ENCODE results near the gene NPAS3. TPM values are rescaled to one million over a fixed set of nuclear protein-coding genes. Genes with fewer than 3 reads are reported as not detected.

The NPAS3 gene
- total RNA-seq, 1 experiment from 2014 or later = not detected

DNA sequence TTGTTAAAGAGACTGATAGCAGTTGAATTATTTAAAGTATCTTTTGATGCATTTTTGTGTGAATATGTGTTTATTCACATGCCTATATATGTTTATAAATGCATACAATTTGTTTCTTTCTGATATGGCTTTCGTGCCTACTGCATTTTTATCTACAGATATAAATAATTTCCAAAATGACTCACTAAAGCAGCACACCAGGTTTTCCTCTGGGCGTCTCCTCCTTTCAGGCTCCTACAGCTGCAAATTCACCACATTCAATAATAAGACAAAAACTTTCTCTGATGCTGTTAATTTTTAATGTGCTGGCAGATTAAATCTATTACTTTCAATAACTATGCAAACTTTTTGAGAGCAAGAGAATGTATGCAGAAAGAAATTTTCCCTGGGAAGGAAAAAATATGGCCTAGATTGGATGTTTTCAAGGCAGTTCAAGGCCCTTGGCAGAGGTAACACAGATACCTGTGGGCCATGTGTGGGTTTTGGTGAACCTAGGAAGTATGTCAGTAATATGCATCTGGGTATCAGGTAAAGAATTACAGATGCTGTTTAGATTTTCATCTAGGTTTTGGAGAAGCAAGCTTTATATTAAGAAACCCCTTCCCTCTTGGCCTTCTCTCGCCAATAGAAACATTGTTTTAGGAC lies 630.4 kb downstream of the NPAS3 start:
- TF ChIP-seq MAX (IDR thresholded peaks at IDR 0.05) (no peak), EGR1 (IDR thresholded peaks at IDR 0.05; ENCODE audit: low read depth) (no peak), TCF7L2 (IDR thresholded peaks at IDR 0.05; ENCODE audit: borderline replicate concordance, extremely low read depth, insufficient read depth, insufficient read length) (no peak), SRF (IDR thresholded peaks at IDR 0.05; ENCODE audit: low read depth) (no peak), RAD21 (IDR thresholded peaks at IDR 0.05; ENCODE audit: low read depth) (no peak)
- H3K4me3 ChIP-seq (replicated peaks in 1 of 2; ENCODE audit: low read depth in 1 of 2, low read length in 2 of 2) = no peak overlapping the region
- DNase-seq (ENCODE audit: low read depth, low spot score) = no peak
- H3K4me1 ChIP-seq (ENCODE audit: control insufficient read depth in 1 of 2, insufficient read depth in 2 of 2, low read length in 2 of 2) = no peaks in the 10 kb centered on the region
- H3K9me2 ChIP-seq (ENCODE audit: insufficient read depth) = no peaks in the 10 kb centered on the region
- H3K4me2 ChIP-seq (ENCODE audit: low read length) = no peak overlapping the region
- H3K9me3 ChIP-seq (ENCODE audit: control insufficient read depth in 1 of 2, insufficient read depth in 1 of 2, low read depth in 1 of 2, low read length in 2 of 2) = no peaks in the 10 kb centered on the region
- no peak for ATAC-seq
- ChIA-PET RAD21 (ENCODE audit: low non-redundant PET in 1 of 2, low total read pairs in 2 of 2, uncharacterized antibody in 2 of 2, unreplicated experiment in 2 of 2) (no interaction called here), CTCF (no interaction called here), POLR2A (no interaction called here)
- no peak overlapping the region for H2AFZ ChIP-seq (ENCODE audit: low read depth, low read length, poor library complexity, severe bottlenecking)
- H3K27ac ChIP-seq (ENCODE audit: low read depth, low read length) = no peak overlapping the region
- intact Hi-C loops (cut with micrococcal nuclease) = no loop called here
- H3K36me3 ChIP-seq (ENCODE audit: control insufficient read depth in 1 of 2, insufficient read depth in 2 of 2, low read length in 2 of 2) = no peaks in the 10 kb centered on the region
- no peaks in the 10 kb centered on the region; the same call in 1 of the 2 replicates for H3K27me3 ChIP-seq (ENCODE audit: insufficient read depth, low read length)
- no peaks in the 10 kb centered on the region for H3K79me2 ChIP-seq (ENCODE audit: insufficient read depth, low read length)
- BruUV-seq (replicated peaks) = no TSS peak
- no peaks in the 10 kb centered on the region for H4K20me1 ChIP-seq (ENCODE audit: insufficient read depth)
- no peak overlapping the region for H3K9ac ChIP-seq (ENCODE audit: low read length)

- Histone ChIP-seq H4K20me1 (ENCODE audit: insufficient read depth) (no peaks in the 10 kb centered on the region), H3K4me2 (ENCODE audit: low read length) (no peak overlapping the region), H3K4me3 (replicated peaks in 1 of 2; ENCODE audit: low read depth in 1 of 2, low read length in 2 of 2) (no peak overlapping the region), H3K27ac (ENCODE audit: low read depth, low read length) (no peak overlapping the region), H3K4me1 (ENCODE audit: control insufficient read depth in 1 of 2, insufficient read depth in 2 of 2, low read length in 2 of 2) (no peaks in the 10 kb centered on the region), H3K36me3 (ENCODE audit: control insufficient read depth in 1 of 2, insufficient read depth in 2 of 2, low read length in 2 of 2) (no peaks in the 10 kb centered on the region), H3K9me2 (ENCODE audit: insufficient read depth) (no peaks in the 10 kb centered on the region), H3K9ac (ENCODE audit: low read length) (no peak overlapping the region), H3K9me3 (ENCODE audit: control insufficient read depth in 1 of 2, insufficient read depth in 1 of 2, low read depth in 1 of 2, low read length in 2 of 2) (no peaks in the 10 kb centered on the region), H3K27me3 (ENCODE audit: insufficient read depth, low read length) (no peaks in the 10 kb centered on the region; the same call in 1 of the 2 replicates), H3K79me2 (ENCODE audit: insufficient read depth, low read length) (no peaks in the 10 kb centered on the region), H2AFZ (ENCODE audit: low read depth, low read length, poor library complexity, severe bottlenecking) (no peak overlapping the region)
- ATAC-seq (no peak), DNase-seq (ENCODE audit: low read depth, low spot score) (no peak)
- CTCF ChIA-PET = no interaction called here
- RAD21 ChIA-PET (ENCODE audit: low non-redundant PET in 1 of 2, low total read pairs in 2 of 2, uncharacterized antibody in 2 of 2, unreplicated experiment in 2 of 2) = no interaction called here
- POLR2A ChIA-PET = no interaction called here
- TF ChIP-seq, protein P1, sequence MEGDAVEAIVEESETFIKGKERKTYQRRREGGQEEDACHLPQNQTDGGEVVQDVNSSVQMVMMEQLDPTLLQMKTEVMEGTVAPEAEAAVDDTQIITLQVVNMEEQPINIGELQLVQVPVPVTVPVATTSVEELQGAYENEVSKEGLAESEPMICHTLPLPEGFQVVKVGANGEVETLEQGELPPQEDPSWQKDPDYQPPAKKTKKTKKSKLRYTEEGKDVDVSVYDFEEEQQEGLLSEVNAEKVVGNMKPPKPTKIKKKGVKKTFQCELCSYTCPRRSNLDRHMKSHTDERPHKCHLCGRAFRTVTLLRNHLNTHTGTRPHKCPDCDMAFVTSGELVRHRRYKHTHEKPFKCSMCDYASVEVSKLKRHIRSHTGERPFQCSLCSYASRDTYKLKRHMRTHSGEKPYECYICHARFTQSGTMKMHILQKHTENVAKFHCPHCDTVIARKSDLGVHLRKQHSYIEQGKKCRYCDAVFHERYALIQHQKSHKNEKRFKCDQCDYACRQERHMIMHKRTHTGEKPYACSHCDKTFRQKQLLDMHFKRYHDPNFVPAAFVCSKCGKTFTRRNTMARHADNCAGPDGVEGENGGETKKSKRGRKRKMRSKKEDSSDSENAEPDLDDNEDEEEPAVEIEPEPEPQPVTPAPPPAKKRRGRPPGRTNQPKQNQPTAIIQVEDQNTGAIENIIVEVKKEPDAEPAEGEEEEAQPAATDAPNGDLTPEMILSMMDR (IDR thresholded peaks at IDR 0.05 in 2 of 3, conservative IDR thresholded peaks at IDR 0.05 in 1 of 3; ENCODE audit: borderline replicate concordance in 1 of 3, insufficient read depth in 1 of 3, low read depth in 2 of 3, low read length in 2 of 3) = no peak
- TF ChIP-seq ELF1 (IDR thresholded peaks at IDR 0.05; ENCODE audit: borderline replicate concordance, low read depth) = no peak
- TF ChIP-seq EZH2phosphoT487 (IDR thresholded peaks at IDR 0.05; ENCODE audit: borderline replicate concordance) = no peak
- TF ChIP-seq ATF3 (IDR thresholded peaks at IDR 0.05) = no peak
- TF ChIP-seq EZH2 (IDR thresholded peaks at IDR 0.05) = no peak
- no peak for TF ChIP-seq MAX (IDR thresholded peaks at IDR 0.05)
- intact Hi-C loops (cut with micrococcal nuclease) = no loop called here
- BruUV-seq (replicated peaks) = no TSS peak
These were observed 631.4 kb downstream of the NPAS3 start for GRCh38 chr14:33569821-33570687.
